Stimulated activated CD8-positive, alpha-beta memory T cell treated with anti-CD3 and anti-CD28 coated beads, Interleukin-7, amount 100 ng/mL, for 1 hour (primary cell): ENCODE results near the gene HEXIM1.
"Not testable (repeated sequence)": the region's sequence is repeated elsewhere in the genome, so short reads cannot be mapped to it uniquely, and the experiment has no call there.

Experiments used
- DNase-seq, 2 donors: peaks; one replicate each; pipeline ENCODE4 v3.0.0-alpha.2; 2020; ENCODE audit warnings: low read depth in 2 of 2

Gene HEXIM1

DNA sequence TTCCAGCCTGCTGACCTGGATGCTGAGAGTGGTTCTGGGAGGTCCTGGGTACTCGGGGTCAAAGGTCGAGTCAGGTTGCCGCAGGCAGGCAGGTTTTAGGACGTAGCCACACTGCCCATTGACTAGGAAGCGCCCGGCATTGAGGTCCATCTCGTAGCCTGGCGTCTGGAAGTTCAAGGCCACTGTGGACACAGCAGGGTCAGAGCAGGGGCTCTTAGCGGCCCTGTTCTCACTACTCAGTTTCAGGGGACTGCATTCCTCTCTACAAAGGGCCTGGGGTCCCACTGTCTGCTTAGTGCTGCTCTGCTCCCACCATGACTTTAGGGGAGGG, 34.9 kb upstream of the HEXIM1 start:
- no peak for DNase-seq

DNA sequence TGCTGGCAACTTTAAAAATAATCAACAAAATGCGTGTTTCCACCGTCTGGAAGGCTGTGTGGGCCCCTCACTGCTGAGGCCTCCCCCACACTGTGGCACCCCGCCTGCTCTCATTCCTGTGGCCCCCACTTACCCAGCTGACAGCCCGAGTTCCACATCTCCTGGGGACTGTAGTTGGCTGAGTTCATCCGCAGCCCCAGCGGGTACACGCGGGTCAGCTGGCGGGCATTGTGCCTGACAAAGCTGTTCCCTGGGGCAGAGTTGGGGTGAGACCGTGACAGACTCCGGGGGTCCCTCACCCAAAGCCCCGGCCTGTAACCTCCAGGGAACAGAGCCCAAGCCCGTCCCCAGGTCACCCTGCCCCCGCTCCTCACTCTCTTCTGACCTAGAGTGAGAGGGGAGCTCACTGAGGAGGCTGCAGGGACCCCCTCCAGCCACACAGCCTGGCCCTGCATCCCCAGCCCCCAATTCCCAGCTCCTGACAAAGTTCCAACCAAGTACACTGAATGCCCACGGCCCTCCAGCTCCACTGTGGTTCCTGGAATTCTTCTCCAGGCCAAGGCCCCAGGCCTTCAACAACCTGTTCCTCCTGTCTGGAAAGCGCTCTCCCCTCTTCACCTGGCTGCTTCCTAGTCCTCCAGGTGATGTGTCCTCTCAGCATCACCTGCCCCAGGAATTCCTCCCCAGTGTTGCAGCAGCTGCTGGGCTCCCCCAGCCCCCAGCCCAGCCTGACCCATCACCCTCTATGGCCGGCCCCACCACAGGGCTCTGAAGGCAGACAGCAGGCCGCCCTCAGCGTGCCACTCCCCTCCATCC, 34.0 kb upstream of the HEXIM1 start:
- no peak for DNase-seq

DNA sequence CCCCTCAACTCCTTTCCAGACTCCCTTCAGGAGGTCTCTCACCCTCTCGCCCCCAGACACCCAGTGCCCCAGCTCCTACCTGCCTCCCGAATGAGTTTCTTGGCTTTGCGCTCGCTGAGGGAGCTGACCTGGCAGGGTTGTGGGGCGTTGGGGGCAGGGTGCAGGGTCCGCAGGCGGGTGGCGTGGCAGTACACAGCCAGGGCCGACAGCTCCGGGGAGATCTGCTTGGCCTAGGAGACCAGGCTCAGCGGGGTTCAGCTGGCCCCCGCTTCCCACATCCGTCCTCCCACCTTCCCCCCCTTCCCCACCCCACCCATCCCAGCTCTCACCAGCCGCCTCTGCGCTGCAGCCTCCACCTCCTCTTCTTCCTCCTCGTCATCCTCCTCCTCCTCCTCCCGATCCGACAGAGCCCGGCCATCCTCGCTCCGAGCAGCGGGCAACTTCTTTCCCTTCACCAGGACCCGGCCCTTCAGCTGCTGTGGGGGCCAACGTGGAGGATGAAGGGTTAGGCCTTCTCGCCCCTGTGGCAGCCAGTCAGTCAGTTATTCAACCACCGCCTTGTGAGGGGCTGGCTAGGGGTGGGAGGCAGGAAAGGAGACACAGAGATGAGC, 33.2 kb upstream of the HEXIM1 start:
- DNase-seq = no peak

DNA sequence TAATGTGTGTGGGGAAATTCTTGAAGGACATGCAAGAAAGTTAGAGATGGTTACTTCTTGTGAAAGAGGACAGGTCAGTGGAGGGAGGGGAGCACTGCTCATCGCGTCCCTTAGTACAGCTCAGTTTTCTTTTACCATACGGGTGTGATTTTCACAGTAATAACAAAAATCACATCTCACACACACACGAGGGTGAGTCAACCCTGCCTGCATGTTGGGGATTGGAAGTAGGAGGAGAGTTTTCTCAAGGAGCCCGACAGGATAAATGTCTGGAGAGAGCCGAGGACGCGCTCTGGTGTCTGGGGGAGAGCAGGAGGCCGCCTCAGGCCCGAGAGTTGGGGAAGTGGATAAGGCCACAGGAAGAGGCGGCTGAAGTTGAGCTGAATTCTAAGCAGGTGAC, 32.4 kb upstream of the HEXIM1 start:
- DNase-seq = no peak

DNA sequence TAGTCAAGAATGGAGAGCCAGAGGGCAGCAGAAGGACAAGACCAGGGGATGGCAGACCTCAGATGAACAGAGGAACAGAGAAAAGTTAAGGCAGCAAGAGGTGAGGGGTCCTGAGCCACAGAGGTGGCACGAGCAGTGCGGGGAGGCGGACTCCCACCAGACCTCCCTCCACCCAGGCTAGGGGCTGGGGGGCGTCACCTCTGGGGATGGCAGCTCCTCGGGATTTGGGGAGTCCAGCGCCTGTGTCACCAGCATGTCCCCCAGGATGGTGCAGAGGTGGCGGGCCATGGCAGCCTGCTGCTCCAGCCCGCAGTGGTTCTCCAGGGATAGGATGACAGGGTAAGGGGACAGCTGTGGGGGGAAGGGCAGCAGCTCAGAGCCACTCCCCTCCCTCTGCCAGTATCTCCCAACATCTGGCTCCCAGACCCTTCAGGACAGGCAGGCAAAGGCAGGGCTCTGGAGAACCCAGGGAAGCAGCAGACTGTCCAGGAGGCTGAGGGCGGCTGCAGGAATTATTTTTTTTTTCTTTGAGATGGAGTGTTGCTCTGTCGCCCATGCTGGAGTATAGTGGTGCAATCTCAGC, 31.8 kb upstream of the HEXIM1 start:
- DNase-seq = no peak

DNA sequence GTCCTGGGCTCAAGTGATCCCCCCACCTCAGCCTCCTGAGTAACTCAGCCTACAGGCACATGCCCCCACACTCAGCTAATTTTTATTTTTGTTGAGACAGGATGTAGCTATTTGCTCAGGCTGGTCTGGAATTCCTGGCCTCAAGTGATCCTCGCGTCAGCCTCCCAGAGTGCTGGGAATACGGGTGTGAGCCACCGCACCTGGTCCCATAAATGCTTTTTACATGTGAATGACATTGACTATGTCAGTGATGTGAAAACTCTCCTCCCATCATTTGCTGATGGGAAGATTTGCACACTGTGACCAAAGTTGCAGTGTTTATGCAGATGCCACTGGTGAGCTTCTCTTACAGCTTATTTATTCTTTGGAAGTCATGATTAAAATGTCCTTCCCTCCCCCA, 30.9 kb upstream of the HEXIM1 start:
- no peak for DNase-seq

DNA sequence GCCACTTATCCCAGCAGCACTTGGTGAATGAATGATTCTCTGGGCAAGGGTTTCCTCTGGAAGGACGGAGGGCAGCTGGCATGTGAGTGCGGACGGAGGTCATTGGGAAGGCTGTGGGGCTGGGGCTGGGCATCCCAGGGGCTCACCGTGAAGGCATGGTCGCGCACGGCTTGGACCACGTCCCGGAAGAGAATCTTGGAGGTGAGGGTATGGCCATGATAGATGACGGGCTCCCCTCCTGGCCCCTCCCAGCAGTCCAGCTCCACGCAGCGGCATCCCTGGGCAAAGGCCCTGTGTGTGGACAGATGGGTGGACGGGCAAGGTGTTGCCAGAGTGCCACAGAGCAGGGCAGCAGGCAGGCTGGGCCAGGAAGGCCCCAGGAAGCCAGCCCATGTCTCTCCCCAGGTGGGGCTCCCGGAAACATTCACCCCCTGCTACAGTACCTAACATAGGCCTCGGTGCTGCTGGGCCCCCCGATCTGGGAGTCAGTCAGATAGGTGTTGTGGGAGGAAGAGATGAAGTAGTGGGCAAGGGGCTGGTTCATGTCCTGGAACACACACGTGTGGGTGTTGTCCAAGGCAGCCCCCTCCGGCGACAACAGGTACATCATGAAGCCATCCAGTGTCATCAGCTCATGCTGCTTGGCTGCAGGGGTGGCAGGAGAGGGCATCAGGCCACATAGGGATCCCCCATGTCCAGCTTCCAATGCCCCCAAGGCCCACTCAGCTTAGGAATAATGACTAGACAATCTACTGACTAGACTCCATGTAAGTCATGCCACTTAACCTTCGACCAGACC, 30.2 kb upstream of the HEXIM1 start:
- DNase-seq = no peak

DNA sequence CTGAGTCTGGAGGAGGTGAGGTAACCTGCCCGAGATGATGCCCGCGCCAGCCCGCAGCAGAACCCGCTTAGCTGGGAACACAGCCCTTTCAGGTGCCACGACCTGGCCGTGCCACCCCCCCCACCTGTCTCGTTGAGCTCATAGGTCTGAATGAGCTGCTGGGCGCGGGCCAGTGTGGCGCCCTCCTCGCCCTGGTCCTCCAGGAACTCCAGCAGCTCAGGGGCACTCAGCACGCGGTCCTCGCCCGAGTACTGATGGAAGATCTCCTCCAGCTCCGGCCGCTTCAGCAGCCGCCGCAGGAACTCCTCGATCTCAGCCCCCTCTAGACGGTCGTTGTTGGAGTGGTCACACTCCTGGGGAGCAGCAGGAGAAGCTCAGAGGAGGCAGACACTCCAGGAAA, 29.6 kb upstream of the HEXIM1 start:
- no peak for DNase-seq

DNA sequence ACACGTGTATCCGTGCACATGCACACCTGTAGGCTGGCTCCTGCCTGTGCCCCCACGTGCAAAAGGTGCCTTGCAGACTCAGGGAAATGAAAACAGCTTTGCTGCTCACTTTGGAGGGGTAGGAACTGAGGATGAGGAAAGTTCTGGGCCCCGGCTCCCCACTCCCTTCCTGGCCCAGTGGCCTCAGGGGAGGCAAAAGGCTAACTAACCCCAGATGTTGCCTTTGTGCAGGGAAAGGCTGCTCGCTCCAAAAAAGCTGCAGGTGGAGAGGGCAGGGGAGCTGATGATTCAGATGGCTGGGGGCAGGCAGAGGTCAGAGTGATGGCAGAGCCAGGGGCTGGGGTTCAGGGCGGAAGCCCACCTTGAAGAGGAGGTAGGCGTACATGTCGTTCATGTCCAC, 28.3 kb upstream of the HEXIM1 start:
- DNase-seq = no peak

DNA sequence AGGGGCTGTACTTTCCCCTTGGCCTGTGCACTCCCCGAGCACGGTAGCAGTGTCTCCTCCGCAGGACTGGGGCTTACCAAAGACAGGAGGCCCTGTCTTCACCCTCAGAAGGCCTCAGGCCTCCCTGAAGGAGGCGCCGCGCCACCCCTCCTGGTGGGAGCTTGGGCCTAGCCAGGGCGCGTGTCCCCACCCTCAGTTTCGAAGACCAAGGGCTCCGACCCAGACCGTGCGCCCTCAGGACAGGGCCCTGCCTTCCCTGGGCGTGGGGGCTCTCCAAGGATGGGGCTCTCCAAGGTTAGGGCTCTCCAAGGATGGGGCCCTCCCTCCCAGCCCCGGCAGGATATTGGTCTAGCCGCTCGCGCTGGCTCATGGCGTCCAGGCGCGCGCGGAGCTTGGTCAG, 27.7 kb upstream of the HEXIM1 start:
- no peak for DNase-seq

DNA sequence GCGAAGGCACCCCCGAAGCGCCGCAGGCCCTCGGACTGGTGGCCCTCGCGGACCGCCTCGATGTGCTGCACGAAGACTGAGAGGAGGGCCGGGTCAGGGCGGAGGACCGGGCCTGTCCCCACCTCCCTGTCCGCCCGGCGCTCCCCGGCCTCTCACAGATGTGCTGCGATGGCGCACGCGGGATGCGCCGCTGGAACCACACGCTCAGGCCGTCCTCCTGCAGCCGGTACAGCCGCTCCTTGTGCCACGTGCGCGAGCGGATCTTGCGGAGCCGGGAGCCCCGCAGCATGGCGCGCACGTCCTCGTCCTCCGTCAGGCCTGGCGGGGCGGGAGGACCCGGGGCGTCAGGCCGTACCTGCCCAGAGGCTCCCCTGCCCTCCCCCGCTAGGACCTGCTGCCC, 27.2 kb upstream of the HEXIM1 start:
- no peak for DNase-seq

DNA sequence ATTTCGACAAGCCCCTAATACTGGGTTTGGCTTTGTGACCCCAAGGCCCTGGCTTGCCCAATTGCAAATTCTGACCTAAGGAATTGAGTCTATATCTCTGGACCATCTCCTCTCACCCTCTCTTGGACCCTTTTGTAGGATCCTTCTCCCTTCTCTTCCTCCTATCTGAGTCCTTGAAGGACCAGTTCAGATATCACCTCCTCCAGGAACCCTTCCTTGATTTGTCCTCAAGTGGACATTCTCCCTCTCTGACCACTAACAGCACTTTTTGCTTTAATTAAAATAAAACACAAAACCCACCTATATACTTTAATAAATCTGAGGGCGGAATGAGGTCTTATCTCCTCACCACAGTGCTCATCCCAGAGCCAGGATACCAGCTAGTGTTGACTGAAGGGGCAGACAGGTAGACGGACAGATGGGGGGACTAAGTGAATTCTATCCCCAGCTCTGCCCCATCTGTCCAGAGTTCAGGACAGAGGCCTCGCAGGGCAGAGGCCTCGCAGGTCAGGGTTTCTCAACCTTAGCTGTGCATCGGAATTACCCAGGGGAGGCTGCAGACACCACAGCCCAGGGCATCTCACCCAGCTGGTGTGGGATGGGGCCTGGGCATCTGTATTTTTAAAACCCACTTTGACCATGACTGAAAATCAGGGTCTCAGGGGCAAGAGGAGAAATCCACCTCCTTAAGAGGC, 25.1 kb upstream of the HEXIM1 start:
- no peak for DNase-seq

DNA sequence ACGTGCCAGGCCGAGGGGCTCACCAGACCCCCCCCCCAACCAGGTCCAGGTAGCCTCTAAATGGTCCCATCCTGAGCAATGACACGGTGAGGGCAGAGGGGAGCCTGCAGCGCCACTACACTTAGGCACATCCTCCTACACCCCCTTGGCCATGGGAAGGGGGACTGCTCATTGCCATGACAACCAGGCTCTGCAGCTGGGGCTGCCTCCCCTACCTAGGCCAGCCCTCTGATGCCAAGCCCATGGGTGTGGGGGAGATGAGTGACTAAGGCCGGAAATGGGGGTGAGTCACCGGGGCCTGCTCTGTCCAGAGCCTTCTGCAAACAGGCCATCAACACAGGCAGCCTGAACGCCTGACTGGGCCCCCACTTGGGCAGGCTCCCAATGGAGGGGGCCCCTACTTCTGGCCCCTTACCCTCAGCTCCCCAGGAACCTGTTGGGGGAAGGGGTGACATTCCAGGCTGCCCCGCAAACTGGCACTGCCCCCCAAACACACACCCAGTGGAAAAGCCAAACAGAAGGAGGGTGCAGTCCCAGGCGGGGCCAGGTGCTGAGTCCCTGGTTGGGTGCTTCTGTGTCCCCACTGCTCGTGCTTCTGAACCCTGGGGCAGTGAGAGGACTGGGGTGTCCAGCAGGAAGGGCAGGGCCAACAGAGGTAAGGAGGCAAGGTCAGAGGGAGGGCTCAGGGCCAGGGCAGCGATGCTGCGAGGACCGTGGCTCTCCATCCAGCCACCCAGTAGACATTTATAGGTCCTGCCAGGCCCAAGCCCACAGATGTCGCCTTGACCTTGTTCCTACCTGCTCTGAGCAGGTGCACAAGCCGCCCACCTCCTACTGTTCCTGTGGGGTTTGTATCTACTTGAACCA, 24.1 kb upstream of the HEXIM1 start:
- DNase-seq = no peak

DNA sequence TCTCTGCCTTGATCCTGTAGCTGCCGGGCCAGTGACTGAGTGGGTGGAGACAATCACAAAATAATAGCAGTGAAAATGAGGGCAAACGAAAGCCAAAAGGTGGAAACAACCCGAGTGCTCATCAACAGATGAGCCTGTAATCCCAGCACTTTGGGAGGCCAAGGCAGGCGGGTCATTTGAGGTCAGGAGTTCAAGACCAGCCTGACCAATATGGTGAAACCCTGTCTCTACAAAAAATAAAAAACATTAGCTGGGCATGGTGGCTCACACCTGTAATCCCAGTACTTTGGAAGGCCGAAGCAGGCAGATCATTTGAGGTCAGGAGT, 23.5 kb upstream of the HEXIM1 start:
- DNase-seq = not testable (repeated sequence)

DNA sequence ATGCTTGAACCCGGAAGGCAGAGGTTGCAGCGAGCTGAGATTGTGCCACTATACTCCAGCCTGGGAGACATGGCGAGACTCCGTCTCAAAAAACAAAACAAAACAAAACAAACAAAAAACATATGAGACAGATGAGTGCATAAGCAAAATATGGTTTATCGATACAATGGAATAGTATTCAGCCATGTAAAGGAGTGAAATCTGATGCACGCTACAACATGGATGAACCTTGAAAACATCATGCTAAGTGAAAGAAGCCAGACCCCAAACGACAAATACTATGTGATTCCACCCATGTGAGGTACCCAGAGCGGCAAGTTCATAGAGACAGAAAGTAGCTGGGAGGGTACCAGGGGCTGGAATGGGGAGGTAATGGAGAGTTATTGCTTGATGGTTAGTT, 22.8 kb upstream of the HEXIM1 start:
- DNase-seq = no peak

DNA sequence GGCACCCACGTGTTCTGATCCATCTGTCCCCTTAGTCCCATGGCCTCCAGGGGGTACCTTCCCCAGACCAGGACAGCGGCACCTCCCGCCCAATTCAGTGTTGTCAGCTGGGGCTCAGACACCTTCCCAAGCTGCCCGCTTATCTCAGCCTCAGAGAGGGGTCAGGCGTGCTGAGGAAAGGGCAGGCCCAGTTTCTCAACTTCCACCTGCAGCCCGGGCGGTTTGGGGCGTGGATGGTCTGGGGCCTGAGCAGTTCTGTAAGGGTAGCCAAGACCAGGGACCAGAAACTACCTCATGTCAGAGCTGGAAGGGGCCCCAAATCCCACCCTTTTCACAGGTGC, 21.1 kb upstream of the HEXIM1 start:
- DNase-seq = no peak

DNA sequence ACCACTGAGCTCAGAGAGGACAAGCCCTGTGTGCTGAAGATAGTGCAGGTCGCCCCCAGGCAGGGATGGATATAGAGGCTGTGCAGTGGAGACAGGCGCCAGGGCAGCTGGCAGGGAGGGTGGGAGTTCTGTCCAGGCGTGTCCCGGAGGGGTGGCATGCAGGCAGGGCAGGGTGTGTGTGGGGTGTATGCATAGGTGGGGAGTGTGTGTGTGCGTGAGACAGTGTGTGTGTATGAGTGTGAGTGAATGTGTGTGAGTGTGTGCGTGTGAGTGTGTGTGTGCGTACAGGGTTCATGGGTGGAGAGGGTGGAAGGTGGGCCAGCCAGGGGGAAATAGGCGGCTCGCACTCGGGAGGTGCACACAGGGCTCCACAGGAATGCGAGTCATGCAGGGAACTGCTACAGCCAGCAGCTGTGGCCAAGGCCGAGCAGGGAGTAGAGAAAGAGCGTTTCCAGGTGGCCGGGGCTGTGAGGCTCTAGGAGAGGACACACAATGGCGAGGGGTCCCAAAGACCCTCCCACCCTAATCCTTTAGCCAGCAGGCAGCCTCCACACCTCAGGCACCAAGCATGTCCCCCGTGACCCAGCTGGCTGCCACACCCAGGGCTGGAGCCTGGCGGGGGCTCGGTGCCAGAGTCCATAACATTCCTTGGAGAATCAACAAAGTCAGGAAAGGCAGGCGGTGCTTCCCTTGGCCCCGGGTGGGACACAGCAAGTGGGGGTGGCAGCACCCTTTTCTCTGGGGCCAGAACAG, 20.6 kb upstream of the HEXIM1 start:
- DNase-seq = no peak

DNA sequence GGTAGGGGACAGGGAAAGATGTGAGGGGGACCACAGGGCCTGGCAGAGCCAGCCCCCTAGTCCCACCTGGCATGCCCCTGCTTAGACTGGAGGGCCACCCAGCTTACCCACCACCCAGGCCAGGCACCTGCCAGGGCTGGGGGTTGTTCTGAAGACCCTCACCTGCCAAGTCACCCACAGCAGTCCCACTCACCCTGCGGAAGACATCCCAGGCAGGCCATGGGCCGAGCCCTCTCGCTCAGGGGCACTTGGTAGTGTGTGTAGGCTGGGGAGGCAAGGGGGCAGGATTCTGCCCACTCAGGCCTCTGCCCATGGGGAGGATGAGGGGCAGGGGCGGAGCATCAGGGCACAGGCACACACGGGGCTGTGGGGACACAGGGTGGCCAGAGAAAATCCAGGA, 19.9 kb upstream of the HEXIM1 start:
- DNase-seq = no peak

DNA sequence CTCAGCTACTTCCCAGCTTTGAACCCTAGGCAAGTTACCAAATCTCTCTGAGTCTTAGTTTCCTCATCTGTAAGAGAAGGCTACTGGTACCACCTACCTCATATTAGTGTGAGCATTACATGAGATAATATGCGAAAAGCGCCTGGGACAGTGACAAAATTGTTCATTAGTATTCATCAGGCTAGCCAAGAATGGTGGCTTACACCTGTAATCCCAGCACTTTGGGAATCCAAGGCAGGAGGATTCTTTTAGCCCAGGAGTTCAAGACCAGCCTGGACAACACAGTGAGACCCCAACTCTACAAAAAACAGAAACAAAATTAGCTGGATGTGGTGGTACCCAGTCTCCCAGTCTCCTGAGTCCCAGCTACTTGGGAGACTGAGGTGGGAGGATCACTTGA, 19.3 kb upstream of the HEXIM1 start:
- DNase-seq = no peak

DNA sequence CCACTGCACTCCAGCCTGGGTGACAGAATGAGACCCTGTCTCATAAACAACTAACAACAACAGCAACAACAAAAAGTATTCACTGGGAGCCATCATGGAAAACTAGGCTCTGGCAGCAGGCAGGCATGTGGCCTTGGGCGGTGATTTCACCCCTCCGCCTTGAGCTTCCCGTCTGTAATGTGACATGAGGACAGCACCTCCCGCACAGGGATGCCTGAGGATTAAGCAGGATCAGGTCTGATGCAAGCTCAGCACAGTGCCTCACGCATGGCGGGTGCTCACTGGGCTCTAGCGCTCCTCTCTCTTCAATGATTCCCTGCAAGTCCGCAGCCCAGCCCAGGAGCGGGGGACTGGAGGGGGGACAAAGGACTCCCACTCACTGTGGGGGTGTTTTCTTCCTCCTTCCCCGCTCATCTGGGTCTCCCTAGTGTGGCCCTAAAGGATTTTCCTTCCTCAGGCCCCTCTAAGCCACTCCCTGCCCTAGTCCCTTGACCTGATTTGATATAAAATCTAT, 18.8 kb upstream of the HEXIM1 start:
- no peak for DNase-seq
